OCI-LY7 (cell line): ENCODE measurements around the gene BSG. TPM values are rescaled to one million over a fixed set of nuclear protein-coding genes. Genes with fewer than 3 reads are reported as not detected.

Experiments used
- BruUV-seq: library from RNA; stranded (reverse); fragments of 400-500 nt; replicated peaks from 2 replicates; lab custom pipeline; 2021; lab: Mats Ljungman, UMichigan
- CTCF ChIA-PET: fragments of 300-600 bp; sonication (Branson Sonifier 250); formaldehyde crosslinking; loops from one replicate; lab custom pipeline; 2022; ENCODE audit warnings: antibody characterized with exemption; ENCODE audit not compliant: unreplicated experiment; lab: Charles Lee
- POLR2A ChIA-PET: fragments of 300-600 bp; sonication (Branson Sonifier 250); formaldehyde crosslinking; loops from one replicate; lab custom pipeline; 2022; ENCODE audit warnings: antibody characterized with exemption; lab: Charles Lee
- DNase-seq: peaks from one replicate; pipeline ENCODE4 v3.0.0-alpha.2; 2015; ENCODE audit warnings: low spot score
- H2AFZ ChIP-seq: fragments of 200-600 bp; sonication (generic), shearing (Covaris generic); 2 replicates; pipeline ENCODE4 v1.6.1; 2014; ENCODE audit warnings: mild to moderate bottlenecking, antibody characterized with exemption, low read length, moderate library complexity
- H3K27ac ChIP-seq: fragments of 200-600 bp; sonication (generic); 2 replicates; pipeline ENCODE4 v1.5.1; 2014; ENCODE audit warnings: mixed run types, low read depth, mild to moderate bottlenecking, moderate library complexity, low read length, inconsistent platforms; ENCODE audit not compliant: poor library complexity, severe bottlenecking
- H3K36me3 ChIP-seq: fragments of 200-600 bp; sonication (generic); 2 replicates; pipeline ENCODE4 v1.6.1; 2014; ENCODE audit warnings: mild to moderate bottlenecking, antibody characterized with exemption, low read length, moderate library complexity, mixed read lengths; ENCODE audit not compliant: insufficient read depth
- H3K4me1 ChIP-seq: fragments of 200-600 bp; sonication (generic); 2 replicates; pipeline ENCODE4 v1.5.1; 2014; ENCODE audit warnings: mild to moderate bottlenecking, low read length; ENCODE audit not compliant: insufficient read depth, poor library complexity, severe bottlenecking
- H3K4me2 ChIP-seq: fragments of 200-600 bp; sonication (generic); 2 replicates; pipeline ENCODE4 v1.6.1; 2014; ENCODE audit warnings: mild to moderate bottlenecking, low read length
- H3K4me3 ChIP-seq: fragments of 200-600 bp; sonication (generic); 2 replicates; pipeline ENCODE4 v1.5.1; 2014; ENCODE audit warnings: mild to moderate bottlenecking, low read depth, low read length; ENCODE audit not compliant: poor library complexity, severe bottlenecking
- H3K79me2 ChIP-seq: fragments of 200-600 bp; sonication (generic); 2 replicates; pipeline ENCODE4 v1.6.1; 2016; ENCODE audit warnings: low read depth, mild to moderate bottlenecking, low read length, moderate library complexity, mixed read lengths; ENCODE audit not compliant: insufficient read depth
- H3K9me2 ChIP-seq: fragments of 200-600 bp; sonication (generic); 2 replicates; pipeline ENCODE4 v1.6.1; 2016; ENCODE audit warnings: mild to moderate bottlenecking, low read length, mixed read lengths; ENCODE audit not compliant: insufficient read depth
- H3K9me3 ChIP-seq: fragments of 200-600 bp; sonication (generic); 2 replicates; pipeline ENCODE4 v1.6.1; 2014; ENCODE audit warnings: mild to moderate bottlenecking, mixed run types, low read length, mixed read lengths
- H4K20me1 ChIP-seq: fragments of 200-600 bp; sonication (generic); 2 replicates; pipeline ENCODE4 v1.6.1; 2014; ENCODE audit warnings: mild to moderate bottlenecking, antibody characterized with exemption, low read length, moderate library complexity, mixed read lengths; ENCODE audit not compliant: insufficient read depth
- CTCF ChIP-seq: fragments of 200-600 bp; sonication (generic); conservative IDR thresholded peaks from 2 replicates; pipeline ENCODE4 v1.5.1; 2014; ENCODE audit warnings: mild to moderate bottlenecking, antibody characterized with exemption, low read length, moderate library complexity, mixed read lengths
- EZH2phosphoT487 ChIP-seq: fragments of 200-600 bp; sonication (generic); IDR thresholded peaks from 2 replicates; pipeline ENCODE4 v1.6.1; 2018; ENCODE audit warnings: low read depth, borderline replicate concordance, mild to moderate bottlenecking, mixed run types, antibody characterized with exemption, low read length, moderate library complexity, mixed read lengths
- intact Hi-C: fragments of 100-400 bp; cut with micrococcal nuclease; formaldehyde crosslinking; loops from one replicate; pipeline ENCODE4 v1.10.0; 2022; ENCODE audit not compliant: unreplicated experiment
- total RNA-seq, 2 experiments: library from RNA; depleted of rRNA in 1 of 2; stranded (reverse); fragments of >200 nt in 1 of 2; shearing (Covaris generic) in 1 of 2; gene quantifications; 2 replicates each; pipeline ENCODE4 v1.2.3, GENCODE V29; 2014 to 2022

BSG gene
- total RNA-seq, 2 experiments from 2014 or later, result 180 to 197 TPM

GRCh38 chr19:570937-571565 is 1.3 kb upstream of the BSG start:
- peak overlapping the region; percentile 75 for H3K4me2 ChIP-seq
- no peaks in the 10 kb centered on the region for H3K9me3 ChIP-seq
- peak; percentile 74 for DNase-seq
- intact Hi-C loops, result loop anchor here (2.0 to 5.0 kb wide), 4 partner anchors 39 to 226 kb away; partner anchors contain the start of genes CDC34, PTBP1, RNF126 and TPGS1
- H3K79me2 ChIP-seq, result peaks cover 35% of the 10 kb centered on the region
- H4K20me1 ChIP-seq, result peaks cover 6% of the 10 kb centered on the region; the same call in 1 of the 2 replicates
- peak overlapping the region; percentile 53 for H2AFZ ChIP-seq
- BruUV-seq, result no TSS peak
- ChIA-PET CTCF (no interaction called here), POLR2A (interaction anchor here (0.7 to 0.9 kb wide), 2 partner anchors 39 to 102 kb away, joined by 3 read pairs; partner anchors contain the start of gene CDC34)
- peak overlapping the region; percentile 88 for H3K27ac ChIP-seq
- TF ChIP-seq EZH2phosphoT487 (no peak), CTCF (no peak)
- peak overlapping the region; percentile 95 for H3K4me3 ChIP-seq
- no peaks in the 10 kb centered on the region for H3K9me2 ChIP-seq
- peaks cover 14% of the 10 kb centered on the region; the same call in 1 of the 2 replicates for H3K36me3 ChIP-seq
- H3K4me1 ChIP-seq, result peaks cover 32% of the 10 kb centered on the region

- Histone ChIP-seq H3K9me2 (no peaks in the 10 kb centered on the region), H3K4me1 (peaks cover 32% of the 10 kb centered on the region), H3K9me3 (no peaks in the 10 kb centered on the region), H2AFZ (peak overlapping the region; percentile 53), H3K36me3 (peaks cover 14% of the 10 kb centered on the region), H3K27ac (peak overlapping the region; percentile 88), H3K4me3 (peak overlapping the region; percentile 95), H3K79me2 (peaks cover 40% of the 10 kb centered on the region), H3K4me2 (peak overlapping the region; percentile 75), H4K20me1 (peaks cover 6% of the 10 kb centered on the region; the same call in 1 of the 2 replicates)
- TF ChIP-seq CTCF (no peak), EZH2phosphoT487 (no peak)
- DNase-seq, result peak; percentile 62
- ChIA-PET CTCF (no interaction called here), POLR2A (interaction anchor here (0.9 kb wide), 1 partner anchor 40 kb away, joined by 3 read pairs; the partner anchor contains the start of gene CDC34)
- intact Hi-C loops, result loop anchor here (2.0 to 5.0 kb wide), 4 partner anchors 39 to 226 kb away; partner anchors contain the start of genes CDC34, PTBP1, RNF126 and TPGS1
- TSS peak; percentile 91 for BruUV-seq
Measured at GRCh38 chr19:571566-571974, 826 bp upstream of the BSG start.
